Testis (tissue), 2 donors: ENCODE measurements around the gene TGFB1I1.

Source experiments
- POLR2A ChIP-seq: fragments of 450-650 bp; IDR thresholded peaks from one replicate; pipeline ENCODE4 v1.6.1; 2017; ENCODE audit warnings: antibody characterized with exemption, mild to moderate bottlenecking, moderate library complexity
- TF ChIP-seq, protein P1 (sequence below), 3 experiments: fragments of 450-650 bp in 2 of 3; fragments of 200-600 bp in 1 of 3; sonication (generic) in 1 of 3; IDR thresholded peaks; one replicate each; pipeline ENCODE4 v1.5.1; 2016 to 2019; ENCODE audit warnings: antibody characterized with exemption in 3 of 3, mild to moderate bottlenecking in 2 of 3, moderate library complexity in 1 of 3

DNA sequence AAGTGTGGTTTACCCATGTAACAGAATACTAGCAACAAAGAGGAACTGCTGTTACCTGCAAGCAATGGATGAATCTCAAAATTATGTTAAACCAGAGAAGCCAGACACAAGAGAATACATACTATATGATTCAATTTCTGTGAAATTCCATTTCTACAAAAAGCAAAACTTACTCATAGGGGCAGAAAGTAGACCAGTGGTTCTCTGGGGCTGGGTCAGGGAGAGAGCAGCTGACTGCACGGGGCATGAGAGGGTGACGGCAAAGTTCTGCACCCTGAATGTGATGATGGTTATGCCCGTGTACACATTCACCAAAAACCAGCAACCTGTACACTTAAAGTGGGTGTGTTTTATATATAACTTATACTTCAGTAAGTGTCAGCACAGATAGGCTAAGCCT lies 32.4 kb upstream of the TGFB1I1 start:
- TF ChIP-seq, protein P1, sequence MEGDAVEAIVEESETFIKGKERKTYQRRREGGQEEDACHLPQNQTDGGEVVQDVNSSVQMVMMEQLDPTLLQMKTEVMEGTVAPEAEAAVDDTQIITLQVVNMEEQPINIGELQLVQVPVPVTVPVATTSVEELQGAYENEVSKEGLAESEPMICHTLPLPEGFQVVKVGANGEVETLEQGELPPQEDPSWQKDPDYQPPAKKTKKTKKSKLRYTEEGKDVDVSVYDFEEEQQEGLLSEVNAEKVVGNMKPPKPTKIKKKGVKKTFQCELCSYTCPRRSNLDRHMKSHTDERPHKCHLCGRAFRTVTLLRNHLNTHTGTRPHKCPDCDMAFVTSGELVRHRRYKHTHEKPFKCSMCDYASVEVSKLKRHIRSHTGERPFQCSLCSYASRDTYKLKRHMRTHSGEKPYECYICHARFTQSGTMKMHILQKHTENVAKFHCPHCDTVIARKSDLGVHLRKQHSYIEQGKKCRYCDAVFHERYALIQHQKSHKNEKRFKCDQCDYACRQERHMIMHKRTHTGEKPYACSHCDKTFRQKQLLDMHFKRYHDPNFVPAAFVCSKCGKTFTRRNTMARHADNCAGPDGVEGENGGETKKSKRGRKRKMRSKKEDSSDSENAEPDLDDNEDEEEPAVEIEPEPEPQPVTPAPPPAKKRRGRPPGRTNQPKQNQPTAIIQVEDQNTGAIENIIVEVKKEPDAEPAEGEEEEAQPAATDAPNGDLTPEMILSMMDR (IDR thresholded peaks at IDR 0.05) = no peak
- TF ChIP-seq POLR2A = no peak
